ENCODE results near the gene PLAC9.

The PLAC9 gene

GRCh38 chr10:80161321-80162083 is 29.0 kb downstream of the PLAC9 start:
- no peak for DNase-seq

- DNase-seq, result no peak
Measured at GRCh38 chr10:80163741-80164341, 31.3 kb downstream of the PLAC9 start.

DNA sequence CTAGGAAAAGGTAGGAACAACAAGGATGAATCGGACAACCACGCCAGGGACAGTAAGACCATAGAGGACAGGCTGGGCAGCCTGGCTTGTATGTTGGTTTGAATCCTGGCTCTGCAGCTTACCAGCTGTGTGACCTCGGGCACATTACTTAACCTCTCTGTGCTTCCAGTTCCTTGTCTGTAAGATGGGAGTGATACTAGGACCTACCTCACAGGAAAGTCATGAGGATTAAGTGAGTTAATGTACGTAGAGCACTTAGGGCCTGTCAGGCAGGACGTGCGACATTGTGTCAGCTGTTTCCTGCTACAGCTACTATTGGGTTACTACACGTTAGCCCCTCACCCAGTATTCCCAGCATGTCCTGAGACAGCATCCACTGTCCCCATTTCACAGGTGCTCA is 32.1 kb downstream of the PLAC9 start:
- DNase-seq, result no peak

DNA sequence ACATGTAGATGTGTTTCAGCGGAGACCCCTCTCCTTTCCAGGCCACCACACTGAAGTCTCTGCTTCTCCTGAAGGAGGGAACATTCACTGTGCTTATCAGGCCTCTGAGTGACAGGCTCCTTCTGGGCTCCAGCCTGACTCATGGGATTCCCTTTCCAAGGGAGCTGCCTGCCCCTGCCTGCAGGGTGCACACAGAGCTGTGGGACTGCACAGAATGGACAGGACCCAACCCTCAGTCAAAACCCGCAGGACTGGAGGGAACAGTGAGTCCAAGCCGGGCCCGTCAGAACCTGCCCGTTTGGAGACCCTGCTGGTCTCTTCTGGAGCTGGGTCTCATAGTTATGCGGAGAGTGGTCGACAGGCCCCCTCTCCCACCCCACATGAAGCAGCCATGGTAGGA is 32.6 kb downstream of the PLAC9 start:
- no peak for DNase-seq

GRCh38 chr10:80166581-80167470 is 34.3 kb downstream of the PLAC9 start:
- DNase-seq, result no peak

DNA sequence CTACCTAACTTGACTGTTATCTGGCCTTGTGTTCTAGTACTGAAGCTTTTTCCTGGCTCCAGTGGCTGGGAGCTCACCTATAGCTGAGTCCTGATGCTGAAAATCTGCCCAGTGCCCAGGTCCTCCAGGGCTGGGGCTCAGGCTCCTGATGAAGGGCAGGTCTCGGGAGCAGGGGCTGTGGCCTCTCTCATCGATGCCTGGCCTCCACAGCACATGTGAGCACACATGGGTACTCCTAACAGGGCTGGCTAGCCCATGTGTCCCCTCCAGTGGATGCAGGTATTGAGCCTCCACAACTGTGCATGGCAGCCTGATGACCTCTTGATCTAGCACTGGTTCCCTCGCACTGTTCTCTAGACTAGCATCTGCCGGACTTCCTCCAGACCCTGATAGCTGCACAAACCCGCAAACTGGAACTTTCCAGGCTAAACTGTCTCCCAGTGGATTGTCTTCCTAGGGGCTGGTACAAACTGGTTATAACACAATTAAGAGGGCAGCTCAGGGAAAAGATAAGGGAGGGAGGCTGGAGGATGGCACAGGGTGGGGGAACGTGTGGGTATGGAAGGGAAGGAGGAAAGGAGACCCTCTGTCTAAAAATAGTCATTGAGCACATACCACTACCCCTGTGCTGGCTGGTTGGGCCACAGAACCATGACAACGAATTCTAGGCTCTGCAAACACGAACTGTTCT is 35.1 kb downstream of the PLAC9 start:
- DNase-seq, result no peak

DNA sequence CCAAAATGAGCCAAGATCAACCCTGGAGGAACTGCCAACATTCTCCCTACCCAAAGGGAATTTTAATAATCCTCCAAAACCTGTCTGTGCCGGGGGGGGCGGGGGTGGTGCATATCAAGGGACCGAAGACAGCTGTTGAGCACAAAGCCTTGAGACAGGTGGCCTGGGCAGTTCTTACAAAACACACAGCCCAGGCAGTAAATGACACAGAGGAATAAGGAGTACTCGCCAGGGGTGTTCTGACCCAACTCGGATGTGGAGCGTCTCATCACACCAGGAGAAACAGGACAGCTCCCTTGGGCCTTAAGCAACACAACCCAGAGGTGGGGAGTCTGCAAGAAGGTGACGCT is 35.6 kb downstream of the PLAC9 start:
- no peak for DNase-seq

GRCh38 chr10:80168679-80169380 is 36.3 kb downstream of the PLAC9 start:
- DNase-seq, result no peak

GRCh38 chr10:80170026-80170425 is 37.5 kb downstream of the PLAC9 start:
- no peak for DNase-seq

- no peak for DNase-seq
Measured at GRCh38 chr10:80170641-80171040, 38.1 kb downstream of the PLAC9 start.

DNA sequence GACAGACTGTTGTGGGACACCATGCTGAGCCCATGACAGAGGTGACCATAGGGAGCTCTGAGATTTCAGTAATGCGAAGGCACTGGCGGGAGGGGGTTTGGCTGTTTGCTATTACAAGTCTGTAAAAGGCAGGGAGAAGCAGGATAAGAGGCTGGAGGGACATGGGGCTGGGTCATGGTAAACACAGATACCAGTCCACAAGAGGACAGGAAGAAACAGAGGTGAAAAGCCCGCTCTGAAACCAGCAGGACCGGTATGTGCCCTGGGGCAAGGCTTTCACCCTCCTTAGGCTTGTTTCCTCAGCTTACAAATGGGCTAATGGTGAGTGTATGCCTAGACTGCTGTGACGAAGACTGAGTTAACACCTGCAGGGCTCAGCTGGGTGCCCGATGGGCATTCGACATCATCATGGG is 38.7 kb downstream of the PLAC9 start:
- no peak for DNase-seq

DNA sequence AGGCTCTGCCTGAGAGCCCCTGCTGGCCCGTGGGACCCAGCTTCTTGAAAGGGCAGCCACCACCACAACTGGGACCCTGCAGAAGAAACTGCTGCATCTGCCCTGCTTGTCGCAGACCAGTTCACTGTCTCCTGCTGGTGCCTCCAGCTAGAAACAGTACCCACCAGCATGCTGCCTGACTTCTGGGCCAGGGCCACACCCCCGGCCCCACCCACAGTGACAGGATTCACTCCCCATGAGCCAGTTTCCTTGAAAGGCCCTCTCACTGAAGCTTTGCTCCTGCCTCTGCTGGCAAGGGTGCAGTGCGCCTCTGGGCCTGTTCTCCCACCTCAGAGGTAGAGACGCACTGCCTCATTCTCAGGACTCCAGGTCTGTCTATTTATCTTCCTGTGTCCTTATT is 40.4 kb downstream of the PLAC9 start:
- DNase-seq, result no peak

DNA sequence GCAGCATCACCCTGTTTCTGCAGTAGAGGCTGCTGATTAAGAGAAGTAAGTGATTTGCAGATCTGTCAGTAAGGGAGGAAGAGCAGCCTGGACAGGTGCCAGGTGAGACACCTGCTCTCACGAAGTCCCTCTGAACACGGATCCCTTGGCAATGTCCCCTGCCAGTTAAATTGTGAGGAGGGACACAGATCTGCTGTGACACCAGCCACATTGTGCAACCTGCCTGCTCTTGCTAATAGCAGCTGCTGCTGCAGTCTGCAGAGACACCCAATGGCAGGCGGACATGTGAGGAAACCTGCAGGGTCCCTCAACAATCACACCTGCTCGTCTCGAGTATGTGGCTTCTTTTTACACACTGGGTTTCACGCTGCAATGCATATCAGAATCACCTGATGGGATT is 40.9 kb downstream of the PLAC9 start:
- no peak for DNase-seq

- DNase-seq, result no peak
Measured at GRCh38 chr10:80174641-80175395, 42.3 kb downstream of the PLAC9 start.

DNA sequence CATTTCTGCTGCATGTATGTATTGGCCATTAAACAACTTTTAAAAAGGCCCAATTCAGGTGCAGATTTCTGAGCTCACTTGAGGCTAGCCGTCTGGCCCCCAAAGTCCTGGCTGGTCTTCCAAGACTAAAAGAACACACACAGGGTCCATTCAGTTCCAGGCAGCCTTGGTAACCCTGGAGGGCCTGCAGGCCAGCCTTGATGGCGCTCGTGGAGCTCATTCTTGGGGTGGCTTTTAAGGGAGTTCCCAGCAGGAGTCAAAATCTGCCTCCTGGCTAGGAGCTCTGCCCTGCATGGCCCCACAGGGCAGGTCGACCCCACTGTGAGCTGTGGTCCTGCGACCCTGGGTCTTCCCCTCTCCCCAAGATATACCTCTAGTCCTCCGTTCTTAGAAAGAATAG is 44.0 kb downstream of the PLAC9 start:
- no peak for DNase-seq

GRCh38 chr10:80177781-80178636 is 45.5 kb downstream of the PLAC9 start:
- no peak for DNase-seq

GRCh38 chr10:80182986-80183385 is 50.5 kb downstream of the PLAC9 start:
- DNase-seq, result no peak

GRCh38 chr10:80183436-80183835 is 50.9 kb downstream of the PLAC9 start:
- DNase-seq, result no peak

- DNase-seq, result no peak
Measured at GRCh38 chr10:80184291-80184690, 51.8 kb downstream of the PLAC9 start.

DNA sequence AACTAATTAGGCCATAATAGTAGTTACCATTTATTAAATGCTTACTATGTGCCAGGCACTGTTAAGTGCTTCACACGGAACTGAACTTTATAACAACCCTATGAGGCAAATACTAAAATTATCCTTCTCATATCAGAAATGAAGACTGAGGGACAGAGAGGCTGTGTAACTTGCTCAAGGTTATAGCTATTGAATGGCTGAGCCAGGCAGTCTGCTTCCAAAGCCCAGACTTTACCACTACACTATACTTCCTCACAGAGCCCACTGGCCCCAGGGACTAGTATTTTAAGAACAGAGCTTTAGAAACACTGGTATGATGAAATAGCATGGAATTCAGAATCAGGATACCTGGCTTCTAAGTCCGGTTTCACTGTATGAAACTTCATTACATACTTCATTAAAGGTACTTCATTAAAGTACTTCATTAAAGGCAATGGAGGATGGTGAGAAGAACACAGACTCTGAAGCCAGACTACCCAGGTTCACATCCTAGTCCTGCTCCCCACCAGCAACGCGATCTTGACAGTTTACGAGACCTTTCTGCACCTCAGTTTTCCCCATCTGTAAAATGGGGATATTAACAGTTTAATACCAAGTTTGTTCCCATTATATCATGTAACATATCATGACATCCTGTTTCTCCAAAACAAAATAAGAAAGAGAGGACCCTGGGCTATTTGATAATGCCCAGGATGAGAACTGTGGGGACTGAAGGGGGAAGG is 53.2 kb downstream of the PLAC9 start:
- no peak for DNase-seq
